GM21367 (cell line): ENCODE measurements around the gene RYR2.
A peak's percentile ranks its signal among the peaks of the same experiment; 100 is the strongest.
"Not testable (repeated sequence)": the region's sequence is repeated elsewhere in the genome, so short reads cannot be mapped to it uniquely, and the experiment has no call there.

Source experiments
- ATAC-seq: cut with Tn5 transposase; IDR thresholded peaks from one replicate; pipeline ENCODE4 v1.9.1; 2021; ENCODE audit not compliant: unreplicated experiment

RYR2 gene

GRCh38 chr1:237139732-237140131 lies 97.7 kb downstream of the RYR2 start:
- no peak for ATAC-seq

- ATAC-seq = no peak
Observed at GRCh38 chr1:237140986-237141385, 99.0 kb downstream of the RYR2 start.

- ATAC-seq = no peak
Observed at GRCh38 chr1:237141502-237141901, 99.5 kb downstream of the RYR2 start.

- ATAC-seq = no peak
Observed at GRCh38 chr1:237145379-237146135, 103.6 kb downstream of the RYR2 start.

GRCh38 chr1:237146241-237146640 lies 104.3 kb downstream of the RYR2 start:
- no peak for ATAC-seq

- no peak for ATAC-seq
Observed at GRCh38 chr1:237149857-237150256, 107.9 kb downstream of the RYR2 start.

GRCh38 chr1:237151979-237152378 lies 110.0 kb downstream of the RYR2 start:
- ATAC-seq = not testable (repeated sequence)

- ATAC-seq = no peak
Observed at GRCh38 chr1:237152506-237153335, 110.7 kb downstream of the RYR2 start.

GRCh38 chr1:237154157-237154556 lies 112.2 kb downstream of the RYR2 start:
- ATAC-seq = no peak

GRCh38 chr1:237164406-237165352 lies 122.7 kb downstream of the RYR2 start:
- ATAC-seq = peak; percentile 49

GRCh38 chr1:237166086-237166485 lies 124.1 kb downstream of the RYR2 start:
- no peak for ATAC-seq

- ATAC-seq = no peak
Observed at GRCh38 chr1:237166593-237167101, 124.7 kb downstream of the RYR2 start.

- no peak for ATAC-seq
Observed at GRCh38 chr1:237170149-237170548, 128.2 kb downstream of the RYR2 start.

- ATAC-seq = no peak
Observed at GRCh38 chr1:237171454-237172117, 129.6 kb downstream of the RYR2 start.

- ATAC-seq = no peak
Observed at GRCh38 chr1:237172118-237172485, 130.1 kb downstream of the RYR2 start.

GRCh38 chr1:237179503-237179902 lies 137.5 kb downstream of the RYR2 start:
- ATAC-seq = no peak

- ATAC-seq = no peak
Observed at GRCh38 chr1:237180256-237180655, 138.3 kb downstream of the RYR2 start.

- ATAC-seq = no peak
Observed at GRCh38 chr1:237181743-237182317, 139.8 kb downstream of the RYR2 start.

- ATAC-seq = no peak
Observed at GRCh38 chr1:237183963-237184540, 142.1 kb downstream of the RYR2 start.

- no peak for ATAC-seq
Observed at GRCh38 chr1:237186675-237187074, 144.7 kb downstream of the RYR2 start.
